SK-N-MC (cell line): ENCODE results near the gene TMEM269.

ENCODE experiments used
- EZH2 ChIP-seq: fragments of 200-600 bp; sonication (generic); IDR thresholded peaks from one replicate; pipeline ENCODE4 v1.6.1; 2017; ENCODE audit warnings: antibody characterized with exemption
- FOXP2 ChIP-seq: optimal IDR thresholded peaks from 2 replicates; pipeline ENCODE3; 2011; ENCODE audit warnings: mild to moderate bottlenecking, moderate library complexity; ENCODE audit not compliant: insufficient read depth; ENCODE audit errors: extremely low read length, control extremely low read depth
- POLR2AphosphoS5 ChIP-seq: IDR thresholded peaks from 2 replicates; pipeline ENCODE4 v1.6.1; 2012; ENCODE audit warnings: mild to moderate bottlenecking, low read depth, low read length, borderline replicate concordance

- TF ChIP-seq EZH2 (no peak), POLR2AphosphoS5 (no peak), FOXP2 (no peak)
Observed at GRCh38 chr1:42783092-42783491, 1.7 kb upstream of the TMEM269 start.
